GM21723 (cell line): Measurements from ENCODE around the gene ZNF541.

Experiments used
- ATAC-seq: cut with Tn5 transposase; IDR thresholded peaks from one replicate; pipeline ENCODE4 v1.9.1; 2021; ENCODE audit warnings: mild to moderate bottlenecking, moderate library complexity; ENCODE audit not compliant: unreplicated experiment

ZNF541 gene

DNA sequence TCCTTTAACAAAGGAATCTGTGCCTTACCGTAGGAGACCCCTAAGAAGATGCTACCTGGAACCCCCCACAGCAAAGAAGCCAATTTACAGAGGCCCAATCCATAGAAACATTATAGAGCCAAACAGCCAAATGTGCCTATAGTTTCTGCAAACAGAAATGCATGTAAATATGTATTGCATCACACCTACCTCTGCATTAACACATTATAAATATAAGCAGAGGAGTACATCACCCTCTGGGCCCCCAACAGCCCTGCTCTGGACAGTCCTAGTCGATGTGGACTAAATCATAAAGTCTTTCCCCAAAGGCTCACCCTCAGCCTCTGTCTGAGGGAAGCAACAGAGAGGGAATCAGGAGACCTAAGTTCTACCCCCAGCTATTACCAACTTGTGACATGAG lies 25.7 kb downstream of the ZNF541 start:
- no peak for ATAC-seq

DNA sequence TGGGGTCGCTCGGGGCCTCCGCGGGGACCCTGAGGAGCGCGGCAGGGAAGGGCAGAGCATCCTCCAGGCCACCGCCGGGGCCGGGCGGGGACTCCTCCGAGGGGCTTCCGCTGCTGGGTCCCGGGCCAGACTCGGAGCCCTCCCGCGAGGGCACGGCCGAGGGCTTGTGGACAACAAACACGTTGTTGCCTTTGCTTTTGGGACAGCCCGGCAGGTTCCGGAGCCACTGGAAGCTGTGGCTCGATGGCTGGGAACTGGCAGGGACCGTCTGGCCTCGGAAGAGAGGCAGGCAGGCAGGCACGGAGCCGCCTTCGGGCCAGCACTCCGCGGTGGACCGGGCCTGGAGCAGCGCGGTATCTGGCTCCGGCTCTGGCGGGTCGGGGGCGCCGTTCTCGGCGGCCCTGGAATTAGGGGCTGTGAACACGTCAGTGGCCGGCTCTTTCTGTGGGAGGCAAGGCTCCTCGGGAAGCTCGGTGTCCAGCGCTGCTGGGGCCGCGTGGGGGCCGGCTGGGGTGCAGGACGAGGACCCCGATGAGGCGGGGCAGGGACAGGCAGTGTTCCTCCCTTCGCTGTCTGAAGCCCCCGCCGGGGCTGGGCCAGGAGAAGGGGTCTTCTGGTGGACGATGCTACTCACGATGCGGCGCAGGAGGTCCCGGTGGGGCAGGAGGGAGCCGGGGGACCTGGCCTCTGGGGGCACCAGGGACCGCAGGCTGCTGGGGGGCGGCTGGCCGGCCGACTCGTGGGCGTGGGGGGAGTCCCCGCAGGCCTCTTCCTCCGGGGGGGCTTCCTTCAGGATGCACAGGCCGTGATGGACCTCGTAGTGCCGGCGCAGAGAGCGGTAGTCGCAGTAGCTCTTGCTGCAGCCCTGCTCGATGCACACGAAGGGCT lies 27.6 kb downstream of the ZNF541 start:
- no peak for ATAC-seq

DNA sequence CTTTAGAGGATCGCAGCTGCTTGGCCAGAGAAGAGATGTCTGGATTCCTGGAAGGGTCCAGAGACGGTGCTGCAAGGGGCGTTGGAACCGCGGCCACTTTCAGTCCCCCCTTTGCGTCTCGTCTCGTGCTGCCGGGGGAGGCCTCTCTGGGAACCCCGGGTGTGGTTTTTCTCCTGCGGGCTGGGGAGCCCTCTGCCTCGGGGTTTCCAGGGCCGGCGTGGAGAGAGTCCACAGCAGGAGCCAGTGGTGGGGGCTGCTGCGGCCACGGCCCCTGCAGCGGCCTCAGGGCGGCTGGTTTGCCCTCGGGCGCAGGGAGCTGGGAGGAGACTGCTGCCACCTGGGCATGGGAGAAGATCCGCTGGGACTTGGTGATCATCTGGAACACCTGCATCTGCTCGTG lies 28.5 kb downstream of the ZNF541 start:
- ATAC-seq: no peak

DNA sequence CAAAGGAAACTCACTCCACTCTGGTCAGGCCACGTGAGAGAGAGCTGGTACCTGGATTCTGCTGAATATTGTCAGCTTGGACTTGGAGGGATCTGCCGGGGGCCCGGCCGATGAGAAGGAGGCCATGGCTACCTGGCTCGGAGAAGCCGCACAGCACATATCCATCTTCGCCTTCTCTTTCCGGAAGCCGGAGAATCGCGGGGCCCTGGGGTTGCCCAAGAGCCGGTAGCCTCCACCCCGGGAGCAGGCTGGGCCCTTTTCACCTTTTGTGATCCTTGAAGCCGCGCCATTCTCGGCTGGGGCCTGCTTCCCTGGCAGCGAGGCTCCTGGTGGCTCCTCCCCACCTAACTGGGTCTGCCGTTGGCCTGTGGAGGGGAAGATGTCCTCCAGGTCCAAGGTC lies 28.9 kb downstream of the ZNF541 start:
- ATAC-seq: no peak

DNA sequence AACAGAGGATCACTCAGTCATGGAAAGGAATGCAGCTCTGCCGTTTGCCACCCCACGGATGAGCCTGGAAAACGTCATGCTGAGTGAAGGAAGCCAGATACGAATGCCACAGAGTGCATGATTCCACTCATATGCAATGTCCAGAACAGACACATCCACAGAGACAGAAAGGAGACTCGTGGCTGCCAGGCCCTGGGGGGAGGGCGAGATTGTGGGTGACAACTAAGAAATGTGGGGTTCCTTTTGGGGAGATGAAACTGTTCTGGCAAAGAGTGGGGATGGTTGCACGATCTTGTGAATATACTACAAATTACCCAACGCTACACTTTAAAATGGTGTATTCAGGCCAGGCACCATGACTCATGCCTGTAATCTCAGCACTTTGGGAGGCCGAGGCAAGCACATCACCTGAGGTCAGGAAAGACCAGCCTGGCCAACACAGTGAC lies 30.9 kb downstream of the ZNF541 start:
- ATAC-seq: no peak

DNA sequence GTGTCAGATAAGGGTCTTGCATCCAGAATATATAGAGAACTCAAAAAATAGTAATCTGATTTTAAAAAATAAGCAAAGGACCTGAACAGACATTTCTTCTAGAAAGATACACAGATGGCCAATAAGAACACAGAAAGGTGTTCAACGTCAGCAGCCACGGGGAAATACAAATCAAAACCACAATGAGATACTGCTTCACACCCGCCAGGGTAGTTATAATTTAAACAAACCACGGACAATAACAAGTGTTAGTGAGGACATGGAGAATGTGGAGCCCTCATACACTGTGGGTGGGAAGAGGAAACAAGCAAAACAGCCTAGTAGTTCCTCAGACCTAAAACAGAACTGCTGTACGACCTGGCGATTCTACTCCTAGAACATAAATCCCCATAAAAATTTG lies 31.4 kb downstream of the ZNF541 start:
- ATAC-seq: no peak

DNA sequence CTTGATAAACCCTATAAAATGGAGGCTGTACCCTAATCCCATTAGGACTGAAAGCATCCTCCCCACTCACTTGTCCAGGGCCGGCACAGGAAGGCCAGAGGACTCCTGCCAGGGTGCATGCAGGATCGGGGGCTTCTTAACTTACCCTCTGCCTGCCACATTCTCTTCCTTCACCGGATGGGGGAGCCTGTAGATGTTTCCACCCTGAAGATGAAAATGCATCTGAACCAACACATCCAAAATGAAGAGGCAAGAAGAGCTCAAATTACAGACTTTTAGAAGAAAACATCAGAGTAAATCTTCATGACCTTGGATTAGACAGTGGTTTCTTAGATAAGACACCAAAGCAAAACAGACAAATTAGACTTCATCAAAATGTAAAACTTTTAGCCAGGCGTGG lies 32.2 kb downstream of the ZNF541 start:
- ATAC-seq: no peak

DNA sequence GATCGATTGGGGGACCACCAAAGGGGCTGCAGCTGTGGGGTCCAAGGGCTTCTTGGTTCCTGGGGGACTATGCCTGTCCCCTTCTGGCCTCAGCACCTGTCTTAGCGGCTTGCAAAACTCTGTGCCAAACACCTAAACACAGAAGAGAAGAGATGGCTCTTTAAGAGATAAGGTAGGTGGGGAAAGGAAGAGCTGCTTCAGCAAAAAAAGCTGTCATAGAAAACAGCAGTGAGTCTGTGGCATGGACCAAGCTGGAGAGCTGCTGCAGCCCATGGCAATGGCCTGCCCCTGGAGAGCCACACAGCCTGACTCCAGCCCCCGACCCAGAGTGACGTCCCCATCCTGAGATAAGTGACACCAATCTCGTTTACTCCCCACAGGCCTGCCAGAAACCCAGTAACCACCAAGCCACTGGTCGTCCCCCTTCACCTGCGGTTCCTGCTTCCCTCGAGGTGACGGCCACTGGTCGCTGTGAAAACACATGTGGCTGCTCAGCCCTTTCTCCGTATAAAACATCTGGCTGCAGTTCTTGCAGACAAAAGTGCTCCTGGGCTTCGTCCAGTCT lies 33.1 kb downstream of the ZNF541 start:
- no peak for ATAC-seq

DNA sequence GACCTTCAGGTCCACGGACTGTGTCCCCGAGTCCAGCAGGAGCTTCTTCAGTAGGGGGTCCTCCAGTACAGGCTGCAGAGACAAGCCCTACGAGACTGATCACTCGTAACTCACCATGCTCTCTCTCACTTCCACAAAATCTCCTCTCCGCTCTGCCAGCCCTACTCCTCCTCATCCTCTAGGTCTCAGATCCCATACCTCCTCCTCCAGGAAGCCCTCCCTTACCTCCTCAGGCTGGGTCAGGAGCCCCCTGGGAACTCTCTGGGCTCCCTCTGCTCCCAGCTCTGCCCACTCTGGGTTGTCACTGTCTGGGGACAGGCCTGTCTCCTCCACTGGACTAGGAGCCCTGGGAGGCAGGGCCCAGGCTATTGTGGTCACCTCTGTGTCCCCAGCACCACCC lies 34.1 kb downstream of the ZNF541 start:
- no peak for ATAC-seq

DNA sequence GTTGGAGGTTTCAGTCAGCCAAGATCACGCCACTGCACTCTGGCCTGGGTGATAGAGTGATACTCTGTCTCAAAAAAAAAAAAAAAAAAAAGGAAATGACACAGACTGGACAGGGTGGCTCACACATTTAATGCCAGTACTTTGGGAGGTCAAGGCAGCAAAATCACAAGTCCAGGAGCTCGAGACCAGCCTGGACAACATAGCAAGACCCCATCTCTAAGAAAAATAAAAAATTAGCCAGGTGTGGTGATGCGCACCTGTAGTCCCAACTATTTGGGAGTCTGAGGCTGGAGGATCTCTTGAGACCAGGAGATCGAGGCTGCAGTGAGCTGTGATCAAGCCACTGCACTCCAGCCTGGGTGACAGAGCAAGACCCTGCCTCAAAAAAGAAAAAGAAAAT lies 35.5 kb downstream of the ZNF541 start:
- no peak for ATAC-seq

DNA sequence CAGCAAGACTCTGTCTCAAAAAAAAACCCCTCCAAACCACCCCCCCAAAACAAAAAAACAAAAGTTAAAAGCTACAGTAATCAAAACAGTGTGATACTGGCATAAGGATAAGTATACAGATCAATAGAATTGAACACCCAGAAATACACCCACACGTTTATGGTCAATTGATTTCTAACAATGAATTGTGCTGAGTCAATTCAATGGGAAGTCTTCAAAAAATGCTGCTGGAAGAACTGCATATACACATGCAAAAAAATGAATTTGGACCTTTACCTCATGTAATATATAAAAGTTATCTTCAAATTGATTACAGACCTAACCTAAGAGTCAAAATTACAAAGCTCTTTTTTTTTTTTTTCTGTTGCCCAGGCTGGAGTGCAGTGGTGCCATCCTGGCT lies 38.3 kb downstream of the ZNF541 start:
- no peak for ATAC-seq

DNA sequence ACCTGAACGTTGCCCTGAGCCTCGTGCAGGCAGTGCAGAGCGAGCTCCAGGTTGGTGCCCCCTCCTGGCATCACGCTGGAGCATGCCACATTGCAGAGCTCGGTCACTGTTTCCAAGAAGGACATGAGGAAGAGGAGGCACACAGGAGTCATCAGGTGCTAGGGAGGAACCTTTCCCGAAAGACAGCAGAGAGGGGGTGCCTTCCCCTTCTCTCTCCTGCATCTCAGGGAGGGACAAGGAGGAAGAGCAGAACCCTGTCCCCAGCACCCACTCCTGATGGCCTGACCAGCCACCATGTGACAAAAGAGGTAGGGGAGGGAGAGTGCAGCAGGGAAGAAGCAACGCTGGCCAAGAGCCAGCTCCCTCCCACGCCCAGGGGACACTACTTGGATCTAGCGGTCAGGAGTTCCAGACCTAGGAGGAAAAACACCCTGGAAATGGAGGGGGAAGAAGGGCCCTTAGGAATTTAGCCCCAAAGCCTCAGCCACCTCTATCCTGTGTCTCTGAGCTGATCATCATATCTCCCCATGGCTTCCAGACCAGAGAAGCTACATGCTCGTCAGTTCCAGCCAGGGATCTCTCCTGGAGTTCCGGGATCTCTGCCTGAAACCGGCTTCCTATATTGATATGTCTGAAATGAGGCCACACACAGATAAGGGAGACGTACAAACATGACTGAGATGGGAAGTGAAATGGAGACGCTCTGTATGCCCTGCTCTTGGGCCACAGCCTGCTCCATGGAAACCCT lies 41.1 kb downstream of the ZNF541 start:
- no peak for ATAC-seq

DNA sequence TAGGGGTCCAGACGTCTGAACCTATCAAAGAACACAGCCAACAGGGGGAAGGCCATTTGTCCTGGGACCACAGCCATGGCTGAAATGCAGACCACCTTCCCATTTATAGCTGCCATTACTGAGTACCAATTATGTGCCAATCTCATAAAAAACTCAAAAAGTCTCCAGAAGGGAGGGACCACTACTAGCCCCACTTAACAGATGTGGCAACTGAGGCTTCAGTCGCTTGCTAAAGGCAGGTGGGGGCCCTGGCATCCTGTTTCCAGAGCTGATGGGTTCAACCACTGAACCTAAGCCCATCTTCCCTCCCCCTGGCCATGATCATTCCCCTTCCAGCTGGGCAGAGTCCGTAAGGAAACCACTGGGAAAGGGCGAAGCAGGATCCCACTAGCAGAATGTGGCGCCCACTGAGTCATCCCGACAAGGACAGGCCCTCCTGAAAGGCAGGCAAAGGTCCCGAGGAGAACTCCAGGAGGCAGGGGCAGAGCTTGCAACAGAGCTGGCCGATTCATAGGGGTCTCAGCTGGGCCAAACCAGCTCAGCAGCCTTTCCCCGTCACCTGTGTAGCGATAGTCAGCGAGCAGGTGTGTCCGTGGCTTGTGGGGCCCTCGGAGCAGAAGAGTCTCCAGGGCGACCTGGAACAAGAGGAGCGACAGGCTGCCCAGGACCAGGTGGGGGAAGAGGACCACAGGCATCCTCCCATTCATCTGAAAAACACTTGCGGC lies 43.8 kb downstream of the ZNF541 start:
- no peak for ATAC-seq

DNA sequence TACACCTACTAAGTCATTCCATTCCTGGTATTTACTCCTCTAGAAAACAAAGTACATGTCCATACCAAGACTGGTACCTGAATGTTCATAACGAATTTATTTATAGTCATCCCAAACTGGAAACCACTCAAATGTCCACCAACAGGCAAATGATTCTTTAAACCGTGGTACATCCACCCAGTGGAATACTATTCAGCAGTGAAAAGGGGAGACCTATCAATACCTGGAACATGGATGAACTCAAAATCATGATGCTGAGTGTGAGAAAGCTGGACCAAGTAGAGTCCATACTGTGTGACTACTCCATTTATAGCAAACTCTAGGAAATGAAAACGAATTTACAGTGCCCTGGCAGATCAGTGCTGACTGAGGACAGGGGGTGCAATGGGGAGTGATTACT lies 46.1 kb downstream of the ZNF541 start:
- no peak for ATAC-seq

DNA sequence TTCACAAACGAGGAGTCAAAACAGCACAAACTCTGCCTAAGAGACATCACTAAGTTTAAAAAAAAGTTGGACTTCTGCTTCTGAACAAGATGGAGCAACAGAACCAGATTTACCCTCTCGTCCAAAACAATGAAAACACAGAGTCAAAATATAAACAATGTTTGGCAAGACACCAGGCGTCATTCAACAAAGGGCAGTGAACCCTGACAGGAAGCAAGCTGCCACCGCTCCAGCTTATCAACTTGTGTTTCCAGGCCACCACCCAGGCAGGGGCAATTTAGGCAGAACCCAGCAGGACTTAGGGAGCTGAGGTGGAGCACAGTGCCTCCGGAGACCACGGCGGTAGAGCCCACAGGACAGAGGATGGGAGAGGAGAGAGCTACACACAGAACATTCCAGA lies 49.5 kb downstream of the ZNF541 start:
- ATAC-seq: no peak
